Kidney (tissue), 14 donors: Measurements from ENCODE around the gene LTBP1. TPM values are rescaled to one million over a fixed set of nuclear protein-coding genes. Genes with fewer than 3 reads are reported as not detected.

Source experiments
- DNase-seq, 5 donors: peaks; one replicate each; pipeline ENCODE4 v3.0.0-alpha.2; 2013 to 2020
- FAIRE-seq: peaks from 2 replicates; lab custom pipeline; 2012; peaks lifted over from hg19 to GRCh38; lab: Jason Lieb, UNC
- H3K27ac ChIP-seq, 2 donors: one replicate each; pipeline ENCODE4 v1.7.0; 2013; ENCODE audit warnings: low read depth in 2 of 2, low read length in 2 of 2, inconsistent platforms in 1 of 2
- H3K27me3 ChIP-seq: one replicate; pipeline ENCODE4 v1.7.1; 2013; ENCODE audit warnings: low read length, inconsistent platforms; ENCODE audit not compliant: control insufficient read depth, insufficient read depth
- H3K36me3 ChIP-seq, 3 donors: one replicate each; pipeline versions ENCODE4 v1.7.0 to v1.7.1; 2013; ENCODE audit warnings: low read length in 3 of 3, control low read depth in 1 of 3, inconsistent platforms in 1 of 3; ENCODE audit not compliant: insufficient read depth in 3 of 3, control insufficient read depth in 2 of 3
- H3K4me1 ChIP-seq, 3 donors: one replicate each; pipeline versions ENCODE4 v1.7.0 to v1.7.1; 2013; ENCODE audit warnings: low read length in 3 of 3, inconsistent platforms in 1 of 3, low read depth in 1 of 3; ENCODE audit not compliant: control insufficient read depth in 2 of 3, insufficient read depth in 2 of 3
- H3K4me3 ChIP-seq, 3 donors: one replicate each; pipeline versions ENCODE4 v1.7.0 to v1.8.1; 2013; ENCODE audit warnings: low read length in 3 of 3, control low read depth in 1 of 3, inconsistent platforms in 1 of 3
- H3K9ac ChIP-seq, 3 donors: one replicate each; pipeline versions ENCODE4 v1.7.0 to v1.7.1; 2013; ENCODE audit warnings: low read length in 3 of 3, control low read depth in 1 of 3, inconsistent platforms in 1 of 3
- H3K9me3 ChIP-seq, 3 donors: one replicate each; pipeline versions ENCODE4 v1.7.0 to v1.7.1; 2013; ENCODE audit warnings: low read length in 3 of 3, control low read depth in 1 of 3, inconsistent platforms in 1 of 3; ENCODE audit not compliant: control insufficient read depth in 2 of 3, insufficient read depth in 1 of 3
- CTCF ChIP-seq: IDR thresholded peaks from 3 replicates; pipeline ENCODE4 v1.5.1; 2012; ENCODE audit warnings: mild to moderate bottlenecking, moderate library complexity, borderline replicate concordance; ENCODE audit not compliant: insufficient read depth; ENCODE audit errors: extremely low read depth
- intact Hi-C: fragments of 100-400 bp; cut with DNase I; formaldehyde crosslinking; loops from one replicate; pipeline ENCODE4 v1.11.1; 2022
- polyA plus RNA-seq: library from polyadenylated mRNA; stranded (reverse); fragments of 350-450 nt; fragmentation: Illumina TruSeq; extraction: RNeasy Lipid Tissue Mini Kit (QIAGEN cat#74804); gene quantifications from one replicate; pipeline ENCODE4 v1.2.3, GENCODE V29; 2014; ENCODE audit warnings: low read depth, low replicate concordance; ENCODE audit not compliant: insufficient read depth
- total RNA-seq: library from RNA; stranded (reverse); fragmentation: NEBNext Ultra II Directional; extraction: Animal tissue kit (Norgen Biotek cat#: 25700); gene quantifications from one replicate; pipeline ENCODE4 v1.2.1, GENCODE V29; 2021
- donor health status: control.
- donor health status: control.
- donor health status: control.
- donor health status: control.
- donor health status: control.
- donor health status: DM: yes; HTN: yes; CAD: no.
- donor health status: Normal renal cell carcinoma (clear cell type).

LTBP1 gene
- total and polyA plus RNA-seq, 2 donors from 2014 or later, result 9.3 to 39.8 TPM

GRCh38 chr2:33337981-33338380, 391.2 kb downstream of the LTBP1 start:
- Histone ChIP-seq H3K27ac (no peak overlapping the region), H3K9ac (no peak overlapping the region), H3K4me3 (no peak overlapping the region), H3K36me3 (no peaks in the 10 kb centered on the region), H3K9me3 (no peaks in the 10 kb centered on the region), H3K27me3 (no peaks in the 10 kb centered on the region), H3K4me1 (peaks cover 0 to 3% (median 0%) of the 10 kb centered on the region in 3 donors)
- DNase-seq (no peak), FAIRE-seq (no peak)
- TF ChIP-seq CTCF, result no peak
- intact Hi-C loops, result no loop called here

DNA sequence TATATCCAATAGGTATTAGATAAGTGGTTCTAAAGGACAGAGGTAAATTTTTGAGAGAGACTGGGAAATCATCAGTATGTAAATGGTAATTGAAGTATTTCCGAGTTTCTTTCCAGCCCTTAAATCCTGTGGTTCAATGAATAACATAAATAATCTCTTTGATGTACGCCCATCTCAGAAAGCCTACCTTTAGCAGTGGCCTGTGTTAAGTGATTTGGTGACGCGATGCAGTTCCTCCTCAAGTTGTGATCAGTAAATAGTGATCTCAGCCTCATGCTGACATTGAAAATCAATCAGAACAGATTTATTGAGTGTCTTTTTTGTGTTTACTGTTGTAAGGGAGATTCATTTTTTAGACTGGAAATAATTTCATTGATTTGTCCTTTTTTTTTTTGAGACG, 392.5 kb downstream of the LTBP1 start:
- H3K9me3 ChIP-seq, result no peaks in the 10 kb centered on the region
- no peaks in the 10 kb centered on the region for H3K27me3 ChIP-seq
- intact Hi-C loops, result no loop called here
- H3K27ac ChIP-seq, result no peak overlapping the region
- DNase-seq (no peak), FAIRE-seq (no peak)
- TF ChIP-seq CTCF, result no peak
- no peaks in the 10 kb centered on the region for H3K36me3 ChIP-seq
- no peak overlapping the region for H3K9ac ChIP-seq
- peaks cover 0 to 3% (median 0%) of the 10 kb centered on the region in 3 donors for H3K4me1 ChIP-seq
- no peak overlapping the region for H3K4me3 ChIP-seq

DNA sequence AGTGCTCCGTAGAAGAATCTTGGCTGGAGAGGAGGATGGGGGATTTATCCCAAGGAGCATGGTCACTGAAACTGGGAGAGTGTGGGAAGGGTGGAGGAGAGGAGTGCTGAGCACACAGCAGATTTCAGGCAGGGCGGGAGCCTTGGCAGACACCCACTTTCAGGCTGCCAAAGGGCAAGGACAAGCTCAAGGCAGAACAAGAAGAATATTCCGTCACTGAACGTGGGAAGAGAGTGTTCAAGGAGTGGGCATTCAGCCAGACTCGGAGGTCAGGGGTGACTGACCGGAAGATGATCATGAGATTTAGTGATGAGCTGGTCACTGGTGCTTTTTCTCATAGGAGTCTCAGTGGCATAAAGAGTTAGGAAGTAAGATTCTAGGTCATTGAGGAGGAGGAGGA, 393.5 kb downstream of the LTBP1 start:
- peak in 1 of 5 donors; percentile 93 for DNase-seq
- intact Hi-C loops, result no loop called here
- Histone ChIP-seq H3K36me3 (no peaks in the 10 kb centered on the region), H3K27ac (no peak overlapping the region), H3K4me3 (no peak overlapping the region), H3K9me3 (no peaks in the 10 kb centered on the region), H3K4me1 (peaks cover 0 to 3% (median 0%) of the 10 kb centered on the region in 3 donors), H3K27me3 (no peaks in the 10 kb centered on the region), H3K9ac (no peak overlapping the region)
- TF ChIP-seq CTCF, result no peak
- no peak for FAIRE-seq

DNA sequence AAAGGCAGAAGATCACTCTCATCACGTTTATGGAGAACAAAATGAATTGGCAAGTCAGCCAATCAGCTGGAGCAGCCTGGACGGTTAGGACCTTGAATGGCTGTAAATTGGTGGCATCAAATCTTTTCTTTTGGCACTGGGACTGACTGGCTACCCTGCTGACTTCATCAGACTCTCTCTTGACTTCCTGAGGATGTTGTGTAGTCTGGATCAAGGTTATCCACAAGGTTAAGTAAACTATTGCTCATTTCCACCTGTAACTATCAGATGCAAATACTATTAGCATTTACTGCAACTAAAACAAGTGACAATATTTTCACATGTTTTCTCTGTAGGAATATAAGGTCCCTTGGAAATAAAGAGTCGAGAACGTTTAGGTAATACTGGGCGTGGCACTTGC, 395.4 kb downstream of the LTBP1 start:
- no peak overlapping the region for H3K4me3 ChIP-seq
- H3K27me3 ChIP-seq, result no peaks in the 10 kb centered on the region
- no peaks in the 10 kb centered on the region for H3K36me3 ChIP-seq
- intact Hi-C loops, result no loop called here
- DNase-seq, result no peak
- H3K9me3 ChIP-seq, result no peaks in the 10 kb centered on the region
- FAIRE-seq, result no peak
- no peak overlapping the region for H3K27ac ChIP-seq
- H3K4me1 ChIP-seq, result peaks cover 0 to 3% (median 0%) of the 10 kb centered on the region in 3 donors
- no peak for TF ChIP-seq CTCF
- no peak overlapping the region for H3K9ac ChIP-seq
